Endothelial cell of umbilical vein (primary cell): ENCODE measurements around the gene COL19A1. TPM values are rescaled to one million over a fixed set of nuclear protein-coding genes. Genes with fewer than 3 reads are reported as not detected.

Experiments used
- BruUV-seq: library from RNA; stranded (reverse); fragments of 400-500 nt; replicated peaks from 2 replicates; lab custom pipeline; 2021; lab: Mats Ljungman, UMichigan
- CTCF ChIA-PET: fragments of 300-600, 350-600 bp; sonication (Branson Sonifier 250); formaldehyde crosslinking; loops from one replicate; lab custom pipeline; 2021; ENCODE audit warnings: antibody characterized with exemption, inconsistent platforms; lab: Charles Lee
- POLR2A ChIA-PET: fragments of 300-600, 350-600 bp; sonication (Branson Sonifier 250); formaldehyde crosslinking; loops from one replicate; lab custom pipeline; 2021; ENCODE audit warnings: antibody characterized with exemption, inconsistent platforms; lab: Charles Lee
- DNase-seq: peaks from one replicate; pipeline ENCODE4 v3.0.0-alpha.2; 2011; ENCODE audit warnings: low read depth, low spot score
- FAIRE-seq: peaks from 2 replicates; lab custom pipeline; 2011; peaks lifted over from hg19 to GRCh38; lab: Jason Lieb, UNC
- H2AFZ ChIP-seq: 2 replicates; pipeline ENCODE4 v1.6.0; 2012; ENCODE audit warnings: low read depth, low read length, control low read depth, inconsistent platforms
- H3K27ac ChIP-seq: 2 replicates; pipeline ENCODE4 v1.5.1; 2011; ENCODE audit warnings: low read depth, mild to moderate bottlenecking, control low read depth, low read length, moderate library complexity; ENCODE audit not compliant: insufficient read depth
- H3K27me3 ChIP-seq, 2 experiments: 2 replicates each; pipeline versions ENCODE4 v1.6.0 to v1.6.1; 2011; ENCODE audit warnings: low read length in 2 of 2, mixed read lengths in 1 of 2; ENCODE audit not compliant: control insufficient read depth in 2 of 2, insufficient read depth in 2 of 2
- H3K36me3 ChIP-seq, 2 experiments: 2 replicates in 1 of 2; 3 replicates in 1 of 2; pipeline ENCODE4 v1.5.1; 2011; ENCODE audit warnings: low read length in 2 of 2, mild to moderate bottlenecking in 1 of 2, moderate library complexity in 1 of 2; ENCODE audit not compliant: control insufficient read depth in 2 of 2, insufficient read depth in 2 of 2; ENCODE audit errors: extremely low read depth in 1 of 2
- H3K4me1 ChIP-seq: 3 replicates; pipeline ENCODE4 v1.5.1; 2011; ENCODE audit warnings: mild to moderate bottlenecking, low read length; ENCODE audit not compliant: control insufficient read depth, insufficient read depth; ENCODE audit errors: extremely low read depth
- H3K4me2 ChIP-seq: 2 replicates; pipeline ENCODE4 v1.6.1; 2011; ENCODE audit warnings: low read length, control low read depth, mixed read lengths; ENCODE audit not compliant: insufficient read depth
- H3K4me3 ChIP-seq, 3 experiments: fragments of 200-600 bp in 1 of 3; sonication (generic), shearing (Covaris generic) in 1 of 3; replicated peaks in 1 of 3; 2 replicates each; pipeline ENCODE4 v1.5.1; 2011 to 2016; ENCODE audit warnings: control low read depth in 3 of 3, low read length in 3 of 3, mild to moderate bottlenecking in 2 of 3, inconsistent platforms in 1 of 3, low read depth in 1 of 3, moderate library complexity in 1 of 3; ENCODE audit not compliant: insufficient read depth in 1 of 3
- H3K79me2 ChIP-seq: 2 replicates; pipeline ENCODE4 v1.6.0; 2012; ENCODE audit warnings: low read length, inconsistent platforms; ENCODE audit not compliant: control insufficient read depth, insufficient read depth
- H3K9ac ChIP-seq: replicated peaks from 2 replicates; pipeline ENCODE3; 2011; ENCODE audit warnings: low read length, control low read depth; ENCODE audit not compliant: insufficient read depth; ENCODE audit errors: extremely low read depth
- H3K9me1 ChIP-seq: replicated peaks from 3 replicates; pipeline ENCODE4 v1.6.0; 2011; ENCODE audit warnings: mild to moderate bottlenecking, low read length; ENCODE audit not compliant: control insufficient read depth, insufficient read depth; ENCODE audit errors: extremely low read depth
- H3K9me3 ChIP-seq: replicated peaks from 2 replicates; pipeline ENCODE4 v1.5.1; 2012; ENCODE audit warnings: low read length, inconsistent platforms; ENCODE audit not compliant: control insufficient read depth, insufficient read depth
- H4K20me1 ChIP-seq: replicated peaks from 2 replicates; pipeline ENCODE3; 2011; ENCODE audit warnings: mild to moderate bottlenecking, low read length; ENCODE audit not compliant: control insufficient read depth, insufficient read depth; ENCODE audit errors: extremely low read depth
- EZH2 ChIP-seq: IDR thresholded peaks from 2 replicates; pipeline ENCODE4 v1.6.1; 2012; ENCODE audit warnings: borderline replicate concordance, low read depth, mild to moderate bottlenecking, moderate library complexity, low read length, inconsistent platforms; ENCODE audit not compliant: severe bottlenecking
- FOS ChIP-seq: IDR thresholded peaks from 2 replicates; pipeline ENCODE4 v1.6.1; 2011; ENCODE audit warnings: mild to moderate bottlenecking, low read length, moderate library complexity, borderline replicate concordance; ENCODE audit not compliant: insufficient read depth
- GATA2 ChIP-seq: IDR thresholded peaks from 2 replicates; pipeline ENCODE4 v1.7.0; 2011; ENCODE audit warnings: low read depth, mild to moderate bottlenecking, moderate library complexity, mixed read lengths, low read length; ENCODE audit not compliant: insufficient read length, insufficient read depth
- JUN ChIP-seq: IDR thresholded peaks from 2 replicates; pipeline ENCODE4 v1.6.1; 2011; ENCODE audit warnings: borderline replicate concordance, low read depth; ENCODE audit not compliant: insufficient read length, insufficient read depth
- MYC ChIP-seq: IDR thresholded peaks from one replicate; pipeline ENCODE4 v1.6.1; 2011; ENCODE audit warnings: mild to moderate bottlenecking, low read depth, low read length
- POLR2A ChIP-seq: IDR thresholded peaks from 2 replicates; pipeline ENCODE4 v1.6.1; 2012; ENCODE audit warnings: low read depth, mild to moderate bottlenecking, control low read depth, low read length
- POLR2AphosphoS5 ChIP-seq: IDR thresholded peaks from 2 replicates; pipeline ENCODE4 v1.6.1; 2012; ENCODE audit warnings: low read depth, mild to moderate bottlenecking, control low read depth, low read length, moderate library complexity; ENCODE audit not compliant: insufficient read depth
- dilution Hi-C: fragments of 300-500 bp; cut with MboI; formaldehyde crosslinking; loops from one replicate; pipeline ENCODE4 v1.15.0; 2019; ENCODE audit warnings: low sequenced_read_pairs; ENCODE audit not compliant: extremely low pct_ligation_motif_present
- intact Hi-C: fragments of 100-400 bp; cut with micrococcal nuclease; formaldehyde crosslinking; loops from one replicate; pipeline ENCODE4 v1.10.0; 2022
- polyA plus RNA-seq, 4 experiments: library from polyadenylated mRNA; depleted of rRNA in 3 of 4; stranded (reverse) in 3 of 4; unstranded in 1 of 4; fragments of >200 nt; gene quantifications; 2 replicates each; pipeline versions ENCODE4 v1.2.1 to v1.2.3, GENCODE V29; 2011 to 2012; ENCODE audit warnings: missing spikeins in 1 of 4
- total RNA-seq: library from RNA; stranded (reverse); gene quantifications from 2 replicates; pipeline ENCODE4 v1.2.3, GENCODE V29; 2021
- TF ChIP-seq, protein P1 (sequence below): IDR thresholded peaks from 2 replicates; pipeline ENCODE4 v1.6.1; 2011; ENCODE audit not compliant: insufficient read depth, insufficient read length
- TF ChIP-seq, protein P2 (sequence below), 2 donors: IDR thresholded peaks; 1 replicate in 1 of 2; 2 replicates in 1 of 2; pipeline ENCODE4 v1.5.1; 2011; ENCODE audit warnings: low read length in 2 of 2, mild to moderate bottlenecking in 2 of 2, moderate library complexity in 2 of 2, control low read depth in 1 of 2, inconsistent platforms in 1 of 2, low read depth in 1 of 2; ENCODE audit not compliant: insufficient read depth in 1 of 2; ENCODE audit errors: extremely low read depth in 1 of 2

Gene COL19A1
- total and polyA plus RNA-seq, 2 donors (not counting 3 experiments of a cell fraction or from before 2014, with no cell fraction given), result not detected

DNA sequence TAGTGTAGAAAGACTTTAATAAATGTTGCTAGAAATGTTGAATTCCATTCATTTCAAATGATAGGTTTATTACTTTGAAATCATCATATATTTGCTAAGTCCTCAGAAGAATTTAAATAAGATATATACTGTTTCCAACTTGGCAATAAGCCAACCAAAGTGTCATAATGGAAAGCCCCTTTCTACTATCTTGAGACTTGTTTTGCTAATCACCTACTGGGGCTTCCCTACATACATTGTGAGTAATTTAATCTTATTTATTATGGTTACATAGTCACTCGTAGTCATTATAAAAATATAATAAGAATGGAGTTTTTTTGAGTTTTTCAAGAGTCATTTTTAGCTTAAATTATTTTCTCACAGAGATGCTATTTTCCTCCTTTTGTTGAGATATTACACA lies 20.7 kb downstream of the COL19A1 start:
- no TSS peak for BruUV-seq
- H3K36me3 ChIP-seq, result no peaks in the 10 kb centered on the region
- H3K4me1 ChIP-seq, result no peaks in the 10 kb centered on the region
- intact Hi-C loops (no loop called here), dilution Hi-C loops (no loop called here)
- ChIA-PET POLR2A (no interaction called here), CTCF (no interaction called here)
- no peaks in the 10 kb centered on the region for H3K9me1 ChIP-seq
- H3K4me2 ChIP-seq, result no peak overlapping the region
- no peak overlapping the region for H3K27ac ChIP-seq
- no peaks in the 10 kb centered on the region for H3K27me3 ChIP-seq
- no peak for DNase-seq
- H3K79me2 ChIP-seq, result no peaks in the 10 kb centered on the region
- TF ChIP-seq POLR2AphosphoS5 (no peak), POLR2A (no peak), FOS (no peak), EZH2 (no peak), MYC (no peak), GATA2 (no peak), JUN (no peak)
- TF ChIP-seq, protein P1, sequence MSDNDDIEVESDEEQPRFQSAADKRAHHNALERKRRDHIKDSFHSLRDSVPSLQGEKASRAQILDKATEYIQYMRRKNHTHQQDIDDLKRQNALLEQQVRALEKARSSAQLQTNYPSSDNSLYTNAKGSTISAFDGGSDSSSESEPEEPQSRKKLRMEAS, result no peak
- TF ChIP-seq, protein P2, sequence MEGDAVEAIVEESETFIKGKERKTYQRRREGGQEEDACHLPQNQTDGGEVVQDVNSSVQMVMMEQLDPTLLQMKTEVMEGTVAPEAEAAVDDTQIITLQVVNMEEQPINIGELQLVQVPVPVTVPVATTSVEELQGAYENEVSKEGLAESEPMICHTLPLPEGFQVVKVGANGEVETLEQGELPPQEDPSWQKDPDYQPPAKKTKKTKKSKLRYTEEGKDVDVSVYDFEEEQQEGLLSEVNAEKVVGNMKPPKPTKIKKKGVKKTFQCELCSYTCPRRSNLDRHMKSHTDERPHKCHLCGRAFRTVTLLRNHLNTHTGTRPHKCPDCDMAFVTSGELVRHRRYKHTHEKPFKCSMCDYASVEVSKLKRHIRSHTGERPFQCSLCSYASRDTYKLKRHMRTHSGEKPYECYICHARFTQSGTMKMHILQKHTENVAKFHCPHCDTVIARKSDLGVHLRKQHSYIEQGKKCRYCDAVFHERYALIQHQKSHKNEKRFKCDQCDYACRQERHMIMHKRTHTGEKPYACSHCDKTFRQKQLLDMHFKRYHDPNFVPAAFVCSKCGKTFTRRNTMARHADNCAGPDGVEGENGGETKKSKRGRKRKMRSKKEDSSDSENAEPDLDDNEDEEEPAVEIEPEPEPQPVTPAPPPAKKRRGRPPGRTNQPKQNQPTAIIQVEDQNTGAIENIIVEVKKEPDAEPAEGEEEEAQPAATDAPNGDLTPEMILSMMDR (IDR thresholded peaks at IDR 0.05; ENCODE audit: extremely low read depth in 1 of 2, insufficient read depth in 1 of 2, low read depth in 1 of 2, low read length in 2 of 2), result no peak
- no peak for FAIRE-seq
- no peak overlapping the region for H3K9ac ChIP-seq
- H2AFZ ChIP-seq, result no peak overlapping the region
- no peaks in the 10 kb centered on the region for H4K20me1 ChIP-seq
- H3K4me3 ChIP-seq, result no peak overlapping the region
- H3K9me3 ChIP-seq, result no peaks in the 10 kb centered on the region
